ENCODE measurements around the gene RNF217. TPM values are rescaled to one million over a fixed set of nuclear protein-coding genes. Genes with fewer than 3 reads are reported as not detected.

Gene RNF217
- total and polyA plus RNA-seq, 2 of the 13 experiments (the other 11 are each of a cell fraction or from before 2014, with no cell fraction given) = 2.2 to 2.4 TPM

GRCh38 chr6:125099211-125100073 lies 137.2 kb downstream of the RNF217 start (continued):
- TF ChIP-seq, protein P1, sequence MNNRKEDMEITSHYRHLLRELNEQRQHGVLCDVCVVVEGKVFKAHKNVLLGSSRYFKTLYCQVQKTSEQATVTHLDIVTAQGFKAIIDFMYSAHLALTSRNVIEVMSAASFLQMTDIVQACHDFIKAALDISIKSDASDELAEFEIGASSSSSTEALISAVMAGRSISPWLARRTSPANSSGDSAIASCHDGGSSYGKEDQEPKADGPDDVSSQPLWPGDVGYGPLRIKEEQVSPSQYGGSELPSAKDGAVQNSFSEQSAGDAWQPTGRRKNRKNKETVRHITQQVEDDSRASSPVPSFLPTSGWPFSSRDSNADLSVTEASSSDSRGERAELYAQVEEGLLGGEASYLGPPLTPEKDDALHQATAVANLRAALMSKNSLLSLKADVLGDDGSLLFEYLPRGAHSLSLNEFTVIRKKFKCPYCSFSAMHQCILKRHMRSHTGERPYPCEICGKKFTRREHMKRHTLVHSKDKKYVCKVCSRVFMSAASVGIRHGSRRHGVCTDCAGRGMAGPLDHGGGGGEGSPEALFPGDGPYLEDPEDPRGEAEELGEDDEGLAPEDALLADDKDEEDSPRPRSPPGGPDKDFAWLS (CRISPR knock-in tag; IDR thresholded peaks at IDR 0.05; ENCODE audit: borderline replicate concordance) = no peak
- TF ChIP-seq SRSF1 (optimal IDR thresholded peaks at IDR 0.05; ENCODE audit: low read depth, low read length) (no peak), PAX8 (CRISPR knock-in tag; IDR thresholded peaks at IDR 0.05; ENCODE audit: borderline replicate concordance) (no peak), ZNF672 (CRISPR knock-in tag; IDR thresholded peaks at IDR 0.05) (no peak), SRY (CRISPR knock-in tag; IDR thresholded peaks at IDR 0.05) (no peak), ZNF263 (CRISPR knock-in tag; IDR thresholded peaks at IDR 0.05) (0 out of 2 replicates have a peak, but pooled peaks have one; percentile 45), ZBTB7A (CRISPR knock-in tag; IDR thresholded peaks at IDR 0.05) (no peak), HIVEP1 (CRISPR knock-in tag; IDR thresholded peaks at IDR 0.05) (no peak), ZMYM4 (CRISPR knock-in tag; IDR thresholded peaks at IDR 0.05) (no peak), YEATS4 (CRISPR knock-in tag; IDR thresholded peaks at IDR 0.05; ENCODE audit: borderline replicate concordance) (no peak), ZNF207 (IDR thresholded peaks at IDR 0.05; ENCODE audit: borderline replicate concordance) (no peak), ZNF12 (CRISPR knock-in tag; IDR thresholded peaks at IDR 0.05) (no peak), ZNF282 (IDR thresholded peaks at IDR 0.05; ENCODE audit: partially characterized antibody) (no peak), ZNF576 (CRISPR knock-in tag; IDR thresholded peaks at IDR 0.05) (no peak), ZMAT5 (CRISPR knock-in tag; IDR thresholded peaks at IDR 0.05; ENCODE audit: borderline replicate concordance, low read depth) (no peak), NFE2L2 (IDR thresholded peaks at IDR 0.05; ENCODE audit: low read length) (no peak), WIZ (CRISPR knock-in tag; IDR thresholded peaks at IDR 0.05) (no peak), EHMT2 (IDR thresholded peaks at IDR 0.05; ENCODE audit: borderline replicate concordance, low read depth, low read length) (no peak), ZNF552 (CRISPR knock-in tag; IDR thresholded peaks at IDR 0.05; ENCODE audit: borderline replicate concordance) (no peak)
- TF ChIP-seq, protein P2, sequence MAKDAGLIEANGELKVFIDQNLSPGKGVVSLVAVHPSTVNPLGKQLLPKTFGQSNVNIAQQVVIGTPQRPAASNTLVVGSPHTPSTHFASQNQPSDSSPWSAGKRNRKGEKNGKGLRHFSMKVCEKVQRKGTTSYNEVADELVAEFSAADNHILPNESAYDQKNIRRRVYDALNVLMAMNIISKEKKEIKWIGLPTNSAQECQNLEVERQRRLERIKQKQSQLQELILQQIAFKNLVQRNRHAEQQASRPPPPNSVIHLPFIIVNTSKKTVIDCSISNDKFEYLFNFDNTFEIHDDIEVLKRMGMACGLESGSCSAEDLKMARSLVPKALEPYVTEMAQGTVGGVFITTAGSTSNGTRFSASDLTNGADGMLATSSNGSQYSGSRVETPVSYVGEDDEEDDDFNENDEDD (CRISPR knock-in tag; IDR thresholded peaks at IDR 0.05; ENCODE audit: borderline replicate concordance) = no peak
- TF ChIP-seq, protein P3, sequence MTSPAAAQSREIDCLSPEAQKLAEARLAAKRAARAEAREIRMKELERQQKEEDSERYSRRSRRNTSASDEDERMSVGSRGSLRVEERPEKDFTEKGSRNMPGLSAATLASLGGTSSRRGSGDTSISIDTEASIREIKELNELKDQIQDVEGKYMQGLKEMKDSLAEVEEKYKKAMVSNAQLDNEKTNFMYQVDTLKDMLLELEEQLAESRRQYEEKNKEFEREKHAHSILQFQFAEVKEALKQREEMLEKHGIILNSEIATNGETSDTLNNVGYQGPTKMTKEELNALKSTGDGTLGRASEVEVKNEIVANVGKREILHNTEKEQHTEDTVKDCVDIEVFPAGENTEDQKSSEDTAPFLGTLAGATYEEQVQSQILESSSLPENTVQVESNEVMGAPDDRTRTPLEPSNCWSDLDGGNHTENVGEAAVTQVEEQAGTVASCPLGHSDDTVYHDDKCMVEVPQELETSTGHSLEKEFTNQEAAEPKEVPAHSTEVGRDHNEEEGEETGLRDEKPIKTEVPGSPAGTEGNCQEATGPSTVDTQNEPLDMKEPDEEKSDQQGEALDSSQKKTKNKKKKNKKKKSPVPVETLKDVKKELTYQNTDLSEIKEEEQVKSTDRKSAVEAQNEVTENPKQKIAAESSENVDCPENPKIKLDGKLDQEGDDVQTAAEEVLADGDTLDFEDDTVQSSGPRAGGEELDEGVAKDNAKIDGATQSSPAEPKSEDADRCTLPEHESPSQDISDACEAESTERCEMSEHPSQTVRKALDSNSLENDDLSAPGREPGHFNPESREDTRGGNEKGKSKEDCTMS (CRISPR knock-in tag; conservative IDR thresholded peaks at IDR 0.05) = no peak
- TF ChIP-seq, protein P4, sequence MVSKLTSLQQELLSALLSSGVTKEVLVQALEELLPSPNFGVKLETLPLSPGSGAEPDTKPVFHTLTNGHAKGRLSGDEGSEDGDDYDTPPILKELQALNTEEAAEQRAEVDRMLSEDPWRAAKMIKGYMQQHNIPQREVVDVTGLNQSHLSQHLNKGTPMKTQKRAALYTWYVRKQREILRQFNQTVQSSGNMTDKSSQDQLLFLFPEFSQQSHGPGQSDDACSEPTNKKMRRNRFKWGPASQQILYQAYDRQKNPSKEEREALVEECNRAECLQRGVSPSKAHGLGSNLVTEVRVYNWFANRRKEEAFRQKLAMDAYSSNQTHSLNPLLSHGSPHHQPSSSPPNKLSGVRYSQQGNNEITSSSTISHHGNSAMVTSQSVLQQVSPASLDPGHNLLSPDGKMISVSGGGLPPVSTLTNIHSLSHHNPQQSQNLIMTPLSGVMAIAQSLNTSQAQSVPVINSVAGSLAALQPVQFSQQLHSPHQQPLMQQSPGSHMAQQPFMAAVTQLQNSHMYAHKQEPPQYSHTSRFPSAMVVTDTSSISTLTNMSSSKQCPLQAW (CRISPR knock-in tag; IDR thresholded peaks at IDR 0.05) = no peak

Measured in HepG2 (cell line).